ENCODE measurements around the gene SORBS1.
A peak's percentile ranks its signal among the peaks of the same experiment; 100 is the strongest.

Gene SORBS1

DNA sequence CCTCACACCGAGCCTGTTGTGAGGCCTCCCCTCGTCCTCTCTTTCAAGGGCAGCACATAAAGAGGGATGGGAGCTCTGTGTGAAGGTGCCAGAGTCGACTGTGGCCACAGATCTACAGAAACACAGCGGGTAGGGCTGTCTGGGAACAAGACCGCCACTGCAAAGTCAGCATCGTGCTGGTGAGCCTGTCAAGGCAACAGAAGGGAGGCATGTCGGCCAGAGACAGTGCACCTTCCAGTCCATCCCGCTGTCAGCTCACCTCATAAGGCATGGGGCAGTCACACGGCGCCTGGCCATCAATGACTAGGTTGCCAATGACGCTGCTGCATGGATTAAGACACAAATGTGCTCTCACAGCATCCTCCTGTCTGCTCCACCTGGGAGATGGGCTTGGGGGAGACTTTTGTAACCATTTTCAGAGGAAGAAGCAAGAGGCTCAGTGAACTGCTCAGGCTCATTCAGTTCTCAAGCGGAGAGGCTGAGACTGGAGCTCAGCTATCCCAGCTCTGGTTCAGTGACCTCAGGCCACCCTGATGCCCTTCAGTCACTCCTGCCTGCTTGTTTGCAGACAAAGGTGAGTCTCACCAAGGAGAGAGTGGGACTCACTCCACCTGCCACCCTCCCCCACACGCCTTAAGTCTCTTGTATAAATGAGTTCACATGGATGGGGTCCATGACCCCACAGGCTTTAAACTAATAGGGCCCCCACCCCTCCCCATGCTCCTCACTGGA lies 125.5 kb downstream of the SORBS1 start:
- no peak for DNase-seq (ENCODE audit: low spot score)

DNA sequence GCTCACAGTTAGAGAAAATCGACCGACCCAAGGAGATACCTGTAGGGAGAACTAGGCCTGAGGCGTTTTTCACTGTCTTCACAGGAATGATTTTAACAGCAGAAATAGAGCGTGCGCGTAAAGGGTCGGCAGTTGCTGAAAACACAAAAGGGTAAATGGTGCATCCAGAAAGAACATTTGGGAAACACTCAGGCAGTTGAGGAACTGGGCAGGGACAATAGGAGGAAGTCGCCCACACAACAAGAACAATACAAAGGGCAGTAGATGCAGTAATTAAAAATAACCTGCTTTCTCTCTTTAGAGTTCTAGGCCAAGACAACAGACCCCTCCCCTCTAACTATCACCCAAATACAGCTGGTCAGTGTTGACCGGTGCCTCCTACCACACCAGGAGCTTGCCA lies 126.6 kb downstream of the SORBS1 start:
- no peak for DNase-seq (ENCODE audit: low spot score)

GRCh38 chr10:95431900-95432342 lies 129.2 kb downstream of the SORBS1 start:
- no peak for DNase-seq (ENCODE audit: low spot score)

GRCh38 chr10:95430231-95430951 lies 130.8 kb downstream of the SORBS1 start:
- peak; percentile 75 for DNase-seq (ENCODE audit: low spot score)

- no peak for DNase-seq (ENCODE audit: low spot score)
Observed at GRCh38 chr10:95429639-95430038, 131.5 kb downstream of the SORBS1 start.

DNA sequence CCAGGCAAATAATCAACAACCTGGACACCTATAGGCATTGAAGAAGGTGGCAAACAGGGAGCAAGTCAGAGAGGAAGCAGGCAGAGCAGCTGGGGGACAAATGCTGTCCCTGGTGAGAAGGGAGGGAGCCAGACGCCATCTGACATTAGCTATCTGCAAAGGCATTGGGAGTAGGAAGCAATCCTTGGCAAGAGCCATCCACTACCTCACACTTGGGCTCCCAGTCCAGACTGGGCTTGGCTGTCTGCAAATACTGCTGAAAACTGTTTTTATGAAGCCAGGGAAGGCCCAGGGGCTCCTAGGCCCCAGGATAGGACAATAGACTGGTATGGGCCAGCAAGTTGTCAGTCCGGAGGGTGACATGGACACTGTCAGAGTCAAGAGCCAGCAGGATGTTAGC lies 132.5 kb downstream of the SORBS1 start:
- no peak for DNase-seq (ENCODE audit: low spot score)

GRCh38 chr10:95426482-95426881 lies 134.7 kb downstream of the SORBS1 start:
- no peak for DNase-seq (ENCODE audit: low spot score)

- DNase-seq (ENCODE audit: low spot score) = no peak
Observed at GRCh38 chr10:95425592-95426465, 135.3 kb downstream of the SORBS1 start.

DNA sequence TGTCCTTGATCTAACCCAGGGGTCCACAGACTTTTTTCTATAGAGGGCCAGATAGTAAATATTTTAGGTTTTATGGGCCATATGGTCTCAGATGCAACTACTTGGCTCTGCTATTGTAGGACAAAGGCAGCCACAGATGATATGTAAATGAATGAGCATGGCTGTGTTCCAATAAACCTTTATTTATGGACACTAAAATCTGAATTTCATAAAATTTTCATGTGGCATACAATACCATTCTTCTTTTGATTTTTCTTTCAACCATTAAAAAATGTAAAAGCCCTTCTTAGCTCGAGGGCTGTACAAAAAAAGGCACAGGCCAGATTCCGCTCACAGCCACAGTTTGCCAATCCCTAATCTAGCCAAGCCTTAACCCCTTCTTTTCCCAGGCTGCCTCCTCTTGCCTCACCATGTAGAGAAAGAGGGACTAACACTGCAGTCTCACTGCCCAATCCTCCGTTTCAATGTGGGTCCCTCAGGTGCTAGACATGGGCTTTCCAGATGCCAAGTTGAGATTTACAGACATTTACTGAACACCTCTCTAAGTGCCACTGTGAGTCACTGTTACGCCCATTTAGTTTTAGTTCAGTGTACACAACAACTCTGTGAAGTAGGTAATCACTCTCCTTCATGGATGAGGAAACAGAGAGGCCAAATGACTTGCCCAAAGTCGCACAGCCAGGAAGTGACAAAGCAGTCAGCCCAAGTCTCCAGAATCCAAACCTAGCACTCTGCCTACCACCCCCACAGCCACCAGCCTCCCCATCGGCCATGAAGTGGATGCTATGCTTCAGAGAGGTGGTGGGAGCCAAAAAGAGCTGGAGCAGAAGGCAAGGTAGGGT lies 137.8 kb downstream of the SORBS1 start:
- DNase-seq (ENCODE audit: low spot score) = no peak

- DNase-seq (ENCODE audit: low spot score) = no peak
Observed at GRCh38 chr10:95422233-95422632, 138.9 kb downstream of the SORBS1 start.

DNA sequence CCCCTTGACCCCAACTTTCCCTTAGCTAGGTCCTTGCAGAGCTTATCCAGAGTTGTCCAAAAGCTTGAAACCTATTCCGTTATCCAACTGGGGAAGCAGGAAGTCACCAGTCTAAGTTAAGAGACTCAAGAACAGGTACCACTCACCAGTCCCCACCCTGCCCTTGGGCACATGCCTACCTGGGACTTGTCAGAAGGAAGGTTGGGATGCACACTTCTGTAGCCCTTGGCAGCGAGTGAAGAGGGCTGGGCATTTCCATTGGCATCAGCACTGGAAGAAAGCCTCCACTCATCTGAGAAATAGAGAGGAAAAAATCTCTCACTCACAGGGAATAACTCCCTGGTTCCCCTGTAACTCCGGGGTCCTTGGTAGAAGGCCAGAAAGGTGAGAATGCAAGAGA lies 139.4 kb downstream of the SORBS1 start:
- no peak for DNase-seq (ENCODE audit: low spot score)

DNA sequence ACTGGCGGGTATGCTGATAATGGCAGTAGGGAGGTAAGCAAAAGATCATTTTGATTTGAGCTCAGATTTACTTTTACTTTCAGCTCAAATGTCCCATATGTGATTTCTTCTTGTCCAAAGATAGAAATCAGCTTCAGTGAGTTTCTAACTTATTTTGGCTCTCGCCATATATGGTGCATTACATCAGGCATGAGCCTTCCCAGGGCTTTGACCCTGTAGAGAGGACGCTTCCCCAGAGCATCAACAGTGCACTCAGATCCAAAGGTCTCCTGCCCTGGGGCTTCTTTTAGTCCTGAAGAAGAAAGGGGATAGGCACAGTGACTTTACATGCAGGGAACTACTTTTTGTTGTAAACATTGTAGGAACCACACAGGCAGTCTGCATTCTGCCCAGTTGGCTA lies 141.8 kb downstream of the SORBS1 start:
- no peak for DNase-seq (ENCODE audit: low spot score)

- no peak for DNase-seq (ENCODE audit: low spot score)
Observed at GRCh38 chr10:95416973-95417372, 144.2 kb downstream of the SORBS1 start.

- no peak for DNase-seq (ENCODE audit: low spot score)
Observed at GRCh38 chr10:95416270-95416669, 144.9 kb downstream of the SORBS1 start.

DNA sequence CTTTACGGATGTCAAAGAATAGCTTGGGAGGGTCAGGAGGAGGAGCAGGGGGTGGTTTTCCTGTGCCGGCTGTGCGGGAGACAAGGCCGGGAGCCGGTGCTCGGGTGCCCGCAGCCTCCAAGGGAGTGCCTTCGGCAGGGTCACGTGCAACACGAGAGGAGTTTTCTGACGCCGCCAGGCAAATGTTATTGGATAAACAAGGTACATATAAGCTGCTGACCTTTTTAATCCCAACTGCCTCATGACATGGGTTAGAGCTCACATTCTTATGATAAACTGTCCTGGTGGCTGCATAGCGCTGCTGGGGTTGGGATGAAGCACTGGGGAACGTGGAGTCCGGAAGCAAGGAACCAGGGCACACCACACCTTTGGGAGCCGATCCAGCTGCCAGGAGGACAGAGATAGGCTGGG lies 145.5 kb downstream of the SORBS1 start:
- no peak for DNase-seq (ENCODE audit: low spot score)

- DNase-seq (ENCODE audit: low spot score) = no peak
Observed at GRCh38 chr10:95414844-95415485, 146.2 kb downstream of the SORBS1 start.

DNA sequence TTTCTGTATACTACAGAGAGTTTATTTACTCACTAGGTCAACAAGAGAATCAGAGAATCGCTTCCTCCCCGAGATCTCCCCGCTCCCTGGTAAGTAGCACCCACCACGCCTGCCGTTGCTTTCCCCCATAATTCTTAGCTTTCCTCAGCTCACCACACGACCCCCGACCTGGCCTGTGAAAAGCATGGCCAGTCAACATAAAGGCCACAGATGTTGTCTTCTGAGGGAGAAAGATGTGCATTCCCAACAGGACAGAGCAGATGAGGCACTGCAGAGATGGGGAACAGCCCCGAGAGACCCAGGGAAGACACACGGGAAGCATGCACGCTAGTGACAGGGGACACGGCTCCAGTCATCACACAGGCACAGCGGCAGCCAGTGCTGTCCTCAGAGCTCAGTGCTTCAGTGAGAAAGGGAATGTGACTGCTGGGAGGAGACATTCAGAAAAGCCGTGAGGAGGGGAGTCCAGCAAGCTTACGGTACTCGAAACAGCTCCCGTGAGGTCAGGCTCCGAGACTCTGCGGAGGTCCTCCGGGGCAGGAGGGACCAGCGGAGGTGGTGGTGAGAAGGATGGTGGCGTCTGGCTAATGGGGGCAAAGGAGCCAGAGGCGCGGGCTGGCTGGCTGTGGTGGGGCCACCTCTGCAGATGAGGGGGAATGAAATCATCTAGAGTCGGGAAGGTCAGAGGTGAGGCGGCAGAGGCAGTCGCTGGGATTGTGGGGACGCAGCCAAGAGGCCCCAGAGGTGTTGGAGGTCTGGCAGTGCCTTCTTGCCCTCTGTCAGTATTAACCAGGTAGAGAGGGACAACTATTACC lies 146.9 kb downstream of the SORBS1 start:
- no peak for DNase-seq (ENCODE audit: low spot score)

- no peak for DNase-seq (ENCODE audit: low spot score)
Observed at GRCh38 chr10:95413588-95413987, 147.6 kb downstream of the SORBS1 start.

DNA sequence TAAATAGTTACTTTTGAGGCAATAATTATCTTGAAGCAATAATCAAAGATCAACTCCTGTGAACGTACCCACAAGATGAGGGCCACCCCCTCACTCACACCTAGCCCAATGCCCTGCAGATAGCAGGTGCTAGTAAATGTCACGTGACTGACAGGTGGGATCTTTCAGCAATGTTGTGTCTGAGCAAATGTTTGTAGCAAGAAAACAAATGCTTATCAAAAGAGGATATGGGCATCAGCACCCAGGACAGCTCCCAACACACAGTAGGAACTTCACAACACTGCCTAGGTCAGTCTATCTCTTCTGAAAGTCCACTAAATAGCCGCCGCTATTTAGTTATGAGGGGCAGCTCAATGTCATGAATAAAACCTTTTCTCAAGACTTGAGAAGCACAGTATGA lies 149.5 kb downstream of the SORBS1 start:
- no peak for DNase-seq (ENCODE audit: low spot score)
